ENCODE results near the gene EIF4G1.

- no peak for TF ChIP-seq CTCF (IDR thresholded peaks at IDR 0.05 in 4 of 5, conservative IDR thresholded peaks at IDR 0.05 in 1 of 5)
- TF ChIP-seq POLR2A (IDR thresholded peaks at IDR 0.05) = no peak
These were observed 68.8 kb downstream of the EIF4G1 start for GRCh38 chr3:184383033-184383740.

Measured in gastrocnemius medialis (tissue), 4 donors.